GM12875 (cell line): Measurements from ENCODE around the gene ZP3.
A peak's percentile ranks its signal among the peaks of the same experiment; 100 is the strongest.
"Not testable (repeated sequence)": the region's sequence is repeated elsewhere in the genome, so short reads cannot be mapped to it uniquely, and the experiment has no call there.

ENCODE experiments used
- H3K4me3 ChIP-seq: one replicate; pipeline ENCODE4 v1.5.1; 2011; ENCODE audit warnings: low read depth, low read length, control low read depth
- TF ChIP-seq, protein P1 (sequence below): IDR thresholded peaks from 2 replicates; pipeline ENCODE4 v1.5.1; 2011; ENCODE audit warnings: low read depth, mild to moderate bottlenecking, control low read depth, inconsistent platforms, low read length, moderate library complexity, borderline replicate concordance; ENCODE audit not compliant: insufficient read depth

ZP3 gene

DNA sequence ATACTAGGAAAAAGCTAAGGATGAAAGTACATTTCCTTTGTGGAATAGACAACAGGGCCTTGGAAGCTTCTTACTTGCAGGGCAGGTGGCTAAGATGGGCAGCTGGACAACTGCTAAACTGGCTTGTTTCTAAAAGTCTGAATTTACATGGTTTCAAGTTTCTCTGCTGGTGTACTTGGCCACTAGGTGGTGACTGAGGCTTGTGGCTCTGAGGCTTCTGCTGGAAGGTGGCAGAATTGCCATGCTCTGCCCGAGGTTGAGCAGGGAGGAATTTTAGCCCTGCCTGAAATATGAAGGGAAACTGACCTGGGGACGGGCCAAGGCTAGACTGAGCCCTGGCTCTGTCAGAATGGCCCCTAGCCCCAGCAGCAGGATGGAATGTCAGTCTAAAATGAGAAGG is 13.1 kb downstream of the ZP3 start:
- TF ChIP-seq, protein P1, sequence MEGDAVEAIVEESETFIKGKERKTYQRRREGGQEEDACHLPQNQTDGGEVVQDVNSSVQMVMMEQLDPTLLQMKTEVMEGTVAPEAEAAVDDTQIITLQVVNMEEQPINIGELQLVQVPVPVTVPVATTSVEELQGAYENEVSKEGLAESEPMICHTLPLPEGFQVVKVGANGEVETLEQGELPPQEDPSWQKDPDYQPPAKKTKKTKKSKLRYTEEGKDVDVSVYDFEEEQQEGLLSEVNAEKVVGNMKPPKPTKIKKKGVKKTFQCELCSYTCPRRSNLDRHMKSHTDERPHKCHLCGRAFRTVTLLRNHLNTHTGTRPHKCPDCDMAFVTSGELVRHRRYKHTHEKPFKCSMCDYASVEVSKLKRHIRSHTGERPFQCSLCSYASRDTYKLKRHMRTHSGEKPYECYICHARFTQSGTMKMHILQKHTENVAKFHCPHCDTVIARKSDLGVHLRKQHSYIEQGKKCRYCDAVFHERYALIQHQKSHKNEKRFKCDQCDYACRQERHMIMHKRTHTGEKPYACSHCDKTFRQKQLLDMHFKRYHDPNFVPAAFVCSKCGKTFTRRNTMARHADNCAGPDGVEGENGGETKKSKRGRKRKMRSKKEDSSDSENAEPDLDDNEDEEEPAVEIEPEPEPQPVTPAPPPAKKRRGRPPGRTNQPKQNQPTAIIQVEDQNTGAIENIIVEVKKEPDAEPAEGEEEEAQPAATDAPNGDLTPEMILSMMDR = peak; percentile 59
- not testable (repeated sequence) for H3K4me3 ChIP-seq

DNA sequence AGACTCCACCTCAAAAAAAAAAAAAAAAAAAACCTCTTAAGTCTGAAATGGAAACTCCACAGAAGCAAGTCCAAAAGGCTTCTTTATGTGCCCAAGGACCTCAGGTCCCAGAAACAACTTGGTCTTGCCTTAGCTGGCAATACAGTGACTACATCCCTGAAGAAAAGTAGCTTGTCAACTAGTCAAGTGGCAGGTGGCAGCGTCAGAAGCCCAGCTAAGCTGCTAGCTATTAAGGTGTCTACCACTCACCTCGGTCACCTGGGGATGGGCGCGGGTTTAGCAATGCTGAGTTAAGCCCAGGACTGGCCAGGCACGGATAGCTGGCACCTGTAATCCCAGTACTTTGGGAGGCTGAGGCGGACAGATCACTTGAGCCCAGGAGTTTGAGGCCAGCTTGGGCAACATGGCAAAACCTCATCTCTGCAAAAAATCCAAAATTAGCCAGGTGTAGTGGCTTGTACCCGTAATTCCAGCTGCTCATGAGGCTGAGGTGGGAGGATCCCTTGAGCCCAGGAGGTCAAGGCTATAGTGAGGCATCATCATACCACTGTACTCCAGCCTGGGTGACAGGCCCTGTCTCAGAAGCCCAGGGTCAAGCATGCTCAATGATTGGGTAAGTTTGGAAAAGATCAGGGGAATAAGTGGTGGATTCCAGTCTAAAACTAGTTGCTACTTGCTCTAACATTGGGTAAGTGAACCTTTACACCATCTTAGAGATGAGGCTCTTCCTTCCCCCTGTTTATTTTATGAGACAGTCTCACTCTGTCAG is 14.6 kb downstream of the ZP3 start:
- H3K4me3 ChIP-seq = not testable (repeated sequence)

DNA sequence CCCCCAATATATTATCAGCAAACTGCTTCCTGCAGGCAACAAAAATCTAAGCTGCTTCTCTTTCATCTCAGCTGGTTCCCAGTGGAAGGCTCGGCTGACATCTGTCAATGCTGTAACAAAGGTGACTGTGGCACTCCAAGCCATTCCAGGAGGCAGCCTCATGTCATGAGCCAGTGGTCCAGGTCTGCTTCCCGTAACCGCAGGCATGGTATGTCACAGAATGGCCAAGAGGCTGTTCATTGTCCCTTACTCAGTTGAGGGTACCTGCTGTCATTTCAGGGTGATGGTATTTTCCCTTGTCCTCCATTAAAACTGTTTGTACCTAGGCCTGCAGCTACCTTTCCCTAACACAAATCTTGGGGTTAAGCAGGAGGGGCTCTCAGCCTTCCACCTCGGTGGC is 15.7 kb downstream of the ZP3 start:
- not testable (repeated sequence) for H3K4me3 ChIP-seq

DNA sequence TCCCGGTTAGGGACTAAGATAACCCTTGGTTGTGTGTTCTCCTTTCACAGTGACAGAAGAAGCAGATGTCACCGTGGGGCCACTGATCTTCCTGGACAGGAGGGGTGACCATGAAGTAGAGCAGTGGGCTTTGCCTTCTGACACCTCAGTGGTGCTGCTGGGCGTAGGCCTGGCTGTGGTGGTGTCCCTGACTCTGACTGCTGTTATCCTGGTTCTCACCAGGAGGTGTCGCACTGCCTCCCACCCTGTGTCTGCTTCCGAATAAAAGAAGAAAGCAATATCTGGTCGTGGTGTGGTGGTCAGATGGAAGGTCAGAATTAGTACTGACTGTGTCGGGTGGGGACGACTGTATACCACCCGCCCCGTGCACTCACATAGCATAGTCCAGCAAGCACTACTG is 17.0 kb downstream of the ZP3 start:
- H3K4me3 ChIP-seq = not testable (repeated sequence)

DNA sequence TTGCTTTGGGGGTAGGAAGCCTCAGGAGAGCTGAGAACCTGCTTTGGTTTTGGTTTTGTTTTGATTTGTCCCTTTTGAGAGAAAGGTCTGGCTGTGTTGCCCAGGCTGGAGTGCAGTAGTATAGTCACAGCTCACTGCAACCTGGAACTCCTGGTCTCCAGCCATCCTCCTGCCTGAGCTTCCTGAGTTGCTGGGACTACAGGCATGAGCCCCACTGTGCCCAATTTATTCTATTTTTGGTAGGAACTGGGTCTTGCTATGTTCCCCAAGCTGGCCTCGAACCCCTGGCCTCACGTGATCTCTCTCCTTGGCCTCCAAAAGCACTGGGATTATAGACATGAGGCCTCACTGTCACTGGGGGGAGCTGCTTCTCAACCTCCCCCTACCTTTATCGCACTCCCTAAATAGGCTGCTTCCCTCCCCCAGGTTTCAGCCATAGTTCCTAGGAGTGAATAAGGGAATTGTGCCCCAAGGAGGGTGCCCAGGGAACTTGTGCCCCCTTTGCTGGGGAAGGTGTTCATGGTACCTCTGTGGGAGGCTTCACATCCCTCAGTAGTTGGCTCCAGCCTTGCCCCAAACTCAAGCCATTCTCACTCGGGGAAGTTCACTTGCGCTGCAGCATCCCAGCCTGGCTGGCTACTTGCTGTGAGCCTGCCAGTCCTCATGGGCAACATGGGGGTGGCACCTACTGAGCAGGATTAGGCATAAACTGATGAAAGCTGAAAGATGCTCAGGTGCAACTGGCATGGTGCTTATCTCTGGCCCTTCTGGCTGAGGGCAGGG is 18.1 kb downstream of the ZP3 start:
- H3K4me3 ChIP-seq = not testable (repeated sequence)

DNA sequence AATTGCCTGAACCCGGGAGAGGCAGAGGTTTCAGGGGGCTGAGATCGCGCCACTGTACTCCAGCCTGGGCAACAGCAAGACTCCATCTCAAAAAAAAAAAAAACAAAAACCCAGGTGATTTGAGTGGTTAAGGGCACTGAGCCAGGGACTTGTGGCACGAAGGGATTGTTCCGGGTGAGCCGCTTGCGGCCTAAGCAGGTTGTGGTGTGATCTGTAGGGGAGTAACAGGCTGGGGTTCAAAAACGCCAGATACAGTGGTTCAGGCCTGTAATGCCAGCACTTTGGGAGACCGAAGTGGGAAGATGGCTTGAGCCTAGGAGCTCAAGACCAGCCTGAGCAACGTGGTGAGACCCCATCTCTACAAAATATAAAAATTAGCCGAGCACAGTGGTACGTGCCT is 19.1 kb downstream of the ZP3 start:
- H3K4me3 ChIP-seq = not testable (repeated sequence)

DNA sequence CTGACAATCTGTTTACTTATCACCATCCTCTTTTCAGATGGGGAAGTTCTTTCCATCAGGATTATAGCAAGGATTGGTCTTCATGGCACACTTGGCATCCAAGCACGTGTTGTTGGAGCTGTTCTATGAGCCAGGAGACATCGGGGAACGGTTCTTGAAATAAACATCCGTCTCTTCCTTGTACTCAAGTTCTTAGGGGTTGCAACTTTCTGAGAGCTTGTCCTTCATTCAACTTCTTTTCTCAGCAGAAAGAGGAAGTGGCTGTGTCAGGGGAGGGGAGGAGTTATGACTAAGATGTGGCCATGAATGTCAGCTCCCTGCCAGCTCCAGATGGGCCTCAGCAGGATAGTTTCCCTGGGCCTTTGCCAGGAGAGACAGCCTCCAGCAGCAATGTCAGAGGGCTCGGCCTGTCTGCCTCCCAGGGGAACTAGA is 20.8 kb downstream of the ZP3 start:
- not testable (repeated sequence) for H3K4me3 ChIP-seq

DNA sequence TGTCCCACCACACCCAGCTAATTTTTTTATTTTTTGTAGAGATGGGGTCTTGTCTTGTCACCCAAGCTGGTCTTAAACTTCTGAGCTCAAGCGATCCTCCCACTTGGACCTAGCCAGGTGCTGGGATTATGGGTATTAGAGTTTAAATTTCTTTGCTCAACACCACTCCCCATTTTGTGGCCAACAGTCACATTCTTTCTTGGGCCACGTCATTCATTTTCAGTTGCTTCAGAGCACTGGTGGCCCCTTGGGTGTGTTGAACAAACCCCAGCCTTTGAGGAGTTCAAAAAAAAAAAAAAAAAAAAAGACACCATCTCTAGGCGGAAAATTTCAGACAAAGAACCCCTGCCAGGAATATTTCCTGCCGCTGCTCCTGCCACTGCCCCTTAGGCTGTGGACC is 32.3 kb downstream of the ZP3 start:
- H3K4me3 ChIP-seq = not testable (repeated sequence)

DNA sequence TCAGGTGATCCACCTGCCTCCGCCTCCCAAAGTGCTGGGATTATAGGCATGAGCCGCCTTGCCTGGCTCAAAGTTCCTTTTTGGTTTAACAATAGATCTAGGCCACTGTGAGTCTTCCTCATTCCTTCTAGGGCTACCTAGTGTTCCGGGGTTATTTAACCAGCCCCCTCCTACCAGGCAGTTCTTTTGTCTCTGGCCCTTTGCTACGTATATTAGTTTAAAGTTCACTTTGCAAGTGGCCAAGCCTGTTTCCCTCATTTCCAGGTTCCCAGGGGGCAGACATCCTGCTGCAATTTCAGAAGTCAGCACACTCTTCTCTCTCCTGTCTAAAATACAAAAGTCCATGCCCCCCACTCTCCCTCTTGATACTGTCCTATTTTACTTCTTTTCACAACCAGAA is 33.8 kb downstream of the ZP3 start:
- not testable (repeated sequence) for H3K4me3 ChIP-seq

DNA sequence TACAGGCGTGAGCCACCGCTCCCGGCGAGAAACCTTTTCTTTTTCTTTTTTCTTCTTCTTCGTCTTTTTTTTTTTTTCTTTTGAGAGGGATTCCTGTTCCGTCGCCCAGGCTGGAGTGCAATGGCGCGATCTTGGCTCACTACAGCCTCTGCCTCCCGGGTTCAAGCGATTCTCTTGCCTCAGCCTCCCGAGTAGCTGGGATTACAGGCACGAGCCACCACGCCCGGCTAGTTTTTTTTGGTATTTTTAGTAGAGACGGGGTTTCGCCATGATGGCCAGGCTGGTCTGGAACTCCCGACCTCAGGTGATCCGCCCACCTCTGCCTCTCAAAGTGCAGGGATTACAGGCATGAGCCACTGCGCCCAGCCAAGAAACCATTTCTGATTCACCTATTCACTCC is 36.0 kb downstream of the ZP3 start:
- H3K4me3 ChIP-seq = not testable (repeated sequence)

DNA sequence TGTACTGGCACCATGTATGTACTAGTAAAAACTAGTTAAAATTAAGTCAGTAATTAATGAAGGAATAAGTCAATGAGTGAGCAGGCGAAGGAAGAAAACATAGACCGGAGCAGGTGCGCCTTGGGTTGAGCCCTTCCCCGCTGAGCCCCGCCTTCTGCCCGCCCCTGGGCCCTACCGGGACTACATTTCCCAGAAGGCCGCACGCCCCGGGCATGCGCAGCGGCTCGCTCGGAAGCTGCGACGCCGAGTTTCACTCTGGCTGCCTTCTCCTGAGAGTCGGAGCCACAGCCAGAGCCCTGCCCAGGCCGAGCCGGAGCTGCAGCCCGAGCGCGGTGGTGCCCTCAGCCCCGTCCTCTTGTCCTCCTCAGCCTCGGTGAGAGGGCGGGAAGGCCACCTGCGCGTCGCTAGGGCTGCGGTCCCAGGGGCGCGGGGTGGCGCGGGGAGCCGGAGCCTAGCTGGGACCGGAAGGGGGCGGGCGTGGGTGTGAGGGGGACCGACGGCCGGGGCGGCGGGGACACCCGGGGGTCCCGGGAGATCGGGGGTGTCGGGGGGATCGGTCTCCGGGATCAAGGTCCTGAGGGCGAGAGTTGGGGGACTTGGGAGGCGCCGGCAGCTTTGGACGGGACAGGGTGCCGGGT is 36.8 kb downstream of the ZP3 start, which contains the start of gene DTX2:
Gene DTX2 (plus strand): TSS at position 246 of the 638 bp plus-strand sequence. CDS start 18,801 bp downstream, outside the sequence.
- peak within 1 kb of the TSS; percentile 49 for H3K4me3 ChIP-seq

DNA sequence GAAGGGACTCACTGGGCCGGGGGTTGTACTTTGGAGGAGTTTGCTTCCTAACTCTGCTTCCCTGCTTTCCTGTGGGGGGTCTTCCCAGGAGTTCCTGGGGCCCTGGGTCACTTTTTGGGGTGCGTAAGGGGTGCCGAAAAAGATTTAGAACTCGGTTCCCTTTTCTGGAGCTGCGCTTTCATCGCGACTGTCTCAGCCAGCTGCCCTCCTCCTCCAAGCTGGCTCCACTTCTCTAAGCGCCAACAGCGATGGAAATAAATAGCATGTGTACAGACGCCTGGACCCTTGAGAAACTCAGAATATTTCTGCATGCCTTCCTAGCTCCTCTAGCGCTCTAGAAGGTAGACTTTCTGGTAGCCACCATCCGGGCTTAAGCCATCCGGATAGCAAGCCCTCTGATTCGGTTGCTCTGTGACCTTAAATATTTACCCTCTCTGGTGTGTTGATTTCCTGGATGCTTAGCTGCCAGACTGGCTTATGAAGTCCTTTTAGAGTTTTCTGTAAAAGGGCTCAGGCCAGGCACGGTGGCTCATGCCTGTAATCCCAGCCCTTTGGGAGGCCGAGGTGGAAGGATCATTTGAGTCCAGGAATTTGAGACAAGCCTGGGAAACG is 37.6 kb downstream of the ZP3 start:
- not testable (repeated sequence) for H3K4me3 ChIP-seq

DNA sequence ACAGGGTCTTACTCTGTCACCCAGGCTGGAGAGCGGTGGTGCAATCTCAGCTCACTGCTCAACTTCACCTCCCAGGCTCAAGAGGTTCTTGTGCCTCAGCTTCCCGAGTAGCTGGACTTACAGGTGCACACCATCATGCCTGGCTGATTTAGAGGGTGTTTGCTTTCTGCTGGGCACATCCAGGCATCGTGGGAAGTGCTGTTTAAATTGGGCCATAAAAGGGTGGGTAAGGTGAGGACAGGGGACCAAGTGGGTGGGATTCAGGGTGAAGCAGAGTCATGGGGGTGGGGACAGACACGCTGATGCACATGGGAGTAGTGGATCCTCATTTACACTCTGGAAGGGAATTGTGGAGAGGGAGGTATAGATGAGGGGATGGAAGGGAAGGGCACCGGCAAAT is 40.2 kb downstream of the ZP3 start:
- not testable (repeated sequence) for H3K4me3 ChIP-seq

DNA sequence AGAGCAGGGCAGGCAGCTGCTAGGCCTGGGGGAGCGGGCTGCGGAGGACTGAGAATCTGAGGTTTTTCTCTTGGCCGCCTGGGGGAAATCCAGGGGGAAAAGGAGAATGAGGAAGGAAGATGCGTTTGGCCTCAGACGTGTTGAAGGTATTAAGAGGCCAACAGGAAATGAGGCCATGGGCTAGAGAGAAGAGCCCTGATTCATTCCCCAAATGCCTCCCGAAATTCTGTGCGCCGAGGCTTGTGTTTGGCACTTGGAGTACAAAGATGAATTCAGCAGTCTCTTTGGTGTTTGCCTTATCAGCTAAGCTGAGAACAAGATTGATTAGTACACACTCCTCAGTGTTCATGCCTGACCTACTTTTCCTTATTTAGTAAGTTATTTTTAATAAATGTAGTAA is 41.2 kb downstream of the ZP3 start:
- not testable (repeated sequence) for H3K4me3 ChIP-seq

DNA sequence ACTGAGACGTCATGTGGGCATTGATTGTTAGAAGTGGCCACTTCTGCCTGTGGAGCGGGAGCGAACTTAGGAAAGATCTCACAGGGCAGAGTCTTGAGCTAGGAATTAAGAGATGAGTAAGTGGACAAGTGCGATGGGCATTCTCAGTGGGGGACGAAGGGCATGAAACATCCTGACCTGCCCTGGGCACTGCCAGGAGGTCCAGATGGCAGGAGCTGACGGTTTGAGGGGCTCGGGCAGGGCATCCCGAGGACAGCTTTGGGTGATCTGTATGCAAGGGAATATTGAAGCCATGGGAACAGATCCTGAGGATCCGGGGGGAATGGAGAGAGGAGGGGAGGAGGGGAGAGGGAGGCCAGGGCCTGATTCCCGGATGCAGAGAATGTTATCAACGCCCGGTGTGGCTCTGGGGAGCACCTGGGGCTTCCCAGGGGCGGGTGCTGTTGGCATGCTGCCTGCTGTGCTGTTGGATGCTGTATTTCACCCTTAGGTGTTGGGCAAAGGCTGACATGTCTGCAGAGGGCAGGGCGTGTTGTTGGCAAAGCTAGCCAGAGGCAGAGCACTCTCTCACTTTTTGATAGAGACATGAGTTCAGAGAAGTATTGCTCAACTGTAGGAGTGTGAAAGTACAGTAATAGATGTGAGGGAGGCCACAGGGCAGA is 43.1 kb downstream of the ZP3 start:
- not testable (repeated sequence) for H3K4me3 ChIP-seq

DNA sequence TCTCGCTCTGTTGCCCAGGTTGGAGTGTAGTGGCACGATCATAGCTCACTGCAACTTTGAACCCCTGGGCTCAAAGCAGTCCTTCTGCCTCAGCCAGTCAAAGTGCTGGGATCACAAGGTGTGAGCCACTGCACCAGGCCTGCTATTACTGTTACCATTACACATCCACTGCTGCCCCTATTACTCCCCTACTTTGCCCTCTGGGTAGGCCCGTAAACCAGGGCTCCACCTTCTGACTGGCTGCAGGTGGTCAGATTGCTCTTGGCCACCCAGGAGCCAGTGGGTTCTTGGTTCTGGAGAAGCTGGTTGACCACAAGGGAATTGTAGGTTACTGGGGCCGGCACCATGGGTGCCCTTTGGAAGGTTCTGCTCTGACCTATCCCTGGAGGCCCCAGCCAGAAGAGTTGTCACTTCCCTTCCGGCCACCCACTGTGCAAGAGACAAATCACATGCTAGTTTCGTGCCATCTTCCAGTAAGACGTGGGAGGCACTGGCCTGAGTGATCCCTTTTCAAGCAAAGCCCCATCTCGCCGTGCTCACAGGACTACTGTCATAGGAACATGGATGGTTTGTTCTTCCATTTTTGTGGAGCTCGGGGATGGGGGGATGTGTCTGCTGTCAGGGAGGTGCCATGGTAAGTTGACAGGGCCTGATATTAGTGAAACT is 46.9 kb downstream of the ZP3 start:
- not testable (repeated sequence) for H3K4me3 ChIP-seq

DNA sequence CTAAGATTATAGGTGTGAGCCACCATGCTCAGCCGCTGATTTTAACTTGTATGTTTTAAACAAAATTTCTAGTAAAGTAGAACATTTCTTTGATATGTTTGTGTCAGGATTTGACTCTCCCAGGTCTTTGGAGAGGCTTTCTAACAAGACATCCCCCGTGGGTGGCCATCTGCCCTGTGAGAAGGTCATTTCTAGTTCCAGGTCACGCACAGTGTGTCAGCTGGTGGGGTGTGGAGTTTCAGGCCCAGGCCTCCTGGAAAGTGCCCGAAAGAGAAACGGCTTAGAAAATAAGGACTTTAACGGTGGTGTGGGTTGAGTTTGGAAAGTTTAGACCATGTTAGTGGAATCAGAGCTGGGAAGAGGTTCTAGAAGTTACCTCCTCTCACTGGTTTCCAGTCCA is 48.3 kb downstream of the ZP3 start:
- H3K4me3 ChIP-seq = not testable (repeated sequence)

DNA sequence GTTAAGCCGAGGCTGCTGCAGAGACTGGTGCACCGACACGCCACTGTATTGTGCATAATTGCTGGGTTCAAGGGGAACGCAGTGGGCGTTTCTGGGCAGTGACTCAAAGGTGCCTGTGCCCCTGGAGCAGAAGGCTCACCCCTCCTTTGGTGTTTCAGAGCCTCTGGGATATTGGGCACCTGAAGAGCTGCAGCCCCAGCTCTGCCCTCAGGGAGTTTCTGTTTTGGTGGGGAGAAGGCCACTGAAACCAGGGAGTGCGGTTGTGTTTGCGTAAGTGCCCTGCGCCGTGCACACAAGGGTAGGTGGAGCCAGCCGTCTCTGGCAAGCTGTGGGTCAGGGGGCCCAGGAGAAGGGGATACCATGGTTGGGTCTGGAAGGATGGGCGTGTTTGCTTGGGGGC is 51.5 kb downstream of the ZP3 start:
- H3K4me3 ChIP-seq = not testable (repeated sequence)
